Inferior parietal cortex (tissue), 1 donor: ENCODE measurements around the gene PFKFB1.
"Not testable (repeated sequence)": the region's sequence is repeated elsewhere in the genome, so short reads cannot be mapped to it uniquely, and the experiment has no call there.

Source experiments
- DNase-seq: peaks from one replicate; pipeline ENCODE4 v3.0.0-alpha.2; 2016; ENCODE audit errors: extremely low spot score

PFKFB1 gene

DNA sequence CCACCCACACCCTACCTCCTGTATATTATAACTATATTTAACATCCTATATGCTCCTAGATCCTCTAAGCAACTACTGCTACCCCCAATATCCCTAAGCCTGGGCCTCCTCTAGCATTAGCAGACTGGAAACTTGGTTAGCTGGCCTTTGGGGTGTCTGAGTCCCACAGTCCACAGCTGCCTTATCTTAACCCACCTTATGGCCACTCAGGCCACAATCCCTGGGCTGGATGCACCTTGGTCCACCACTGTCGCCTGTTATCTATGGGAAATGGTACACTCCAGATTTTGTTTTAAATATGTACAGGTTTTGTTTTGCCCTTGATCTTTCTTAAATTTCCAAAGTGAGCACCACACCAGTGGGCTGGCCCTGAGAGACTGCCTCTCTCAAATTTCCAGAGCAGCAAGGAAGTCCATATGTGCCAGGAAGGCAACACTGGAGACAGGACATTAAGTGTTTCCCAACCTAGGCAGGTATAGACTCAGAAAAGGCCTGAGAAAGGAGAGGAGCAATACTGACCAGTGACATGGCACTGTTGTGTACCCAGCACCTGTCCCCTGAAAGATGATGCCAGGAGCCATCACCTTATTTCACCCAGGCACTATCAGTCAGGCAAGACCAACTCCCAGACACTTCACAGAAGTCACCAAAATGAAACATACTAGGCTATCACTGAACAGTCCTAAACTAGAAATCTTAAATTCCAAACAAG, 921 bp downstream of the PFKFB1 start:
- no peak for DNase-seq

DNA sequence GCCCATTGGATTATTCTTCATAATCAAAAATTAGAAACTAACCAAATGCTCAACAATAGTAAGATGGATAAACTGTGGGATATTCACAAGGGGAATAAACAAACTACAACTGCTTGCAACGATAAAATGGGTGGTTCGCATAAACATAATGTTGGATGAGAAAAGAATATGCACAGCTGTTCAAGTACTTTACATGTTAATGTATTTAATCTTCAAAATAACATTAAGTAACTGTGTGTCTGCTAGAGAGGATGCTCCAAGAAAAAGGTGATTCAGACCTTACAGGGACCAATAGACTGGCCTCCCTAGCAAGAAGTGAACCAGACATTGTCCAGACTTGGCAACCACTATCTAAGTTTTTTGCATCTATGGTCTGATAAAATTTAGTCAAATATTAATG, 2.3 kb downstream of the PFKFB1 start:
- DNase-seq = no peak

DNA sequence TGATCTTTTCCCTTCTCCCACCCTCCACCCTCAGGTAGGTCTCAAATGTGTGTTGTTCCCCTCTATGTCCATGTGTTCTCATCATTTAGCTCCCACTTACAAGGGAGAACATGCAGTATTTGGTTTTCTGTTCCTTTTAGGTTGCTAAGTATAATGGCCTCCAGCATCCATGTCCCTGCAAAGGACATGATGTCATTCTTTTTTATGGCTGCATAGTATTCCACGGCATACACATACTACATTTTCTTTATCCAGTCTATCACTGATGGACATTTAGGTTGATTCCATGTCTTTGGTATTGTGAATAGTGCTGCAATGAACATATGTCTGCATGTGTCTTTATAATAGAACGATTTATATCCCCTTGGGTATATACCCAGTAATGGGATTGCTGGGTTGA, 10.7 kb downstream of the PFKFB1 start:
- not testable (repeated sequence) for DNase-seq

DNA sequence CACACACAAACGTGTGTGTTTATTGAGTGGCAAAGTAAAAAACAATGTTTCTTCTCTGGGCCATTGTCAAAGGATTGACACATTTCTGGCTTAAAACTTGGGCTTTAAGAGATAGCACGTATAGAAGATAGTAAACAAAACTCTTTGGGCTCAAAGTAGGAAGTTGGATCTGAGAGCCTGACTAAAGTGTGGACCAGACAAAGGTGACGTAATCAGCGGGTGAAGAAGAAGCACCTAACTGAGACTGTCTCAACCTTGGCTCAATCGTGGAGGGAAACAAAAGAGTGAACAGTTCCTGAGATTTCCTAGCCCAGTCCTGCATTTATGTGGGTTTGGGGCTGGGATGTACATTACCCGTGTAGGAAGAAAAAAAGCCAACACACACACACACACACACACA, 13.7 kb downstream of the PFKFB1 start:
- DNase-seq = no peak

DNA sequence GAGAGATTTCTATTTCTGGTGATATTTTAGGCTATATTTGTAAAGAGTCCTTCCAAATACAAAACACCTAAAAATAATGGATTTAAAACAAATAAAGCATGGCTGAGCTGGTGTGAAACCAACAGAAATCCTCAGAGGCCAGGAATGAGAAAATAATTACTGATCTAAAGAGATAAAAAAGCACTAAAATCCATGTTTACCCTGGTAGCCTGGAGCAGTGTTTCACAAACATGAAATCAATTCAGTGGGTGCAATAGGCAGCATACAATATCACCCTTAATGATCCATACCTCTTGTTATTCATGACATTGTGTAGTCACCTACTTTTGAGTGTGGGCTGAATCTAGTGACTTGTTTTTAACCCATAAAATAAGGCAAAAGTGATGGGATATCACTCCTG, 14.6 kb downstream of the PFKFB1 start:
- no peak for DNase-seq

DNA sequence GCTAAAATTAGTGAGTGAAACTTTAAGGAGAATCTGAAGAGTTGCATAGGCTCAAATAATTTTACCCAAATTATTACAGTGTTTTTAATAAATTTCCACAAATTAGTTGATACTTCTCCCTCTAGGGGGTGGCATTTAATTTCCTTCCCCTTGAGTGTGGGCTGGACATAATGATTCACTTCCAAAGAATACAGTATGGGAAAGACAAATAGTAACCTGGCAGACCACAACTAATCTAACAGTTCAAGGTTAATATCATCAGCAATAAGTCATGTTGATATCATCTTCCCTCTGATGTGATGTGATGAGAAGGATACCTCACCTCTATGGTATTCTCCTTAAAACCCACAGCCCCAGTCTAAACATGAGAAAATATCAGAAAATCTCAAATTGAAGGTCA, 15.5 kb downstream of the PFKFB1 start:
- no peak for DNase-seq

DNA sequence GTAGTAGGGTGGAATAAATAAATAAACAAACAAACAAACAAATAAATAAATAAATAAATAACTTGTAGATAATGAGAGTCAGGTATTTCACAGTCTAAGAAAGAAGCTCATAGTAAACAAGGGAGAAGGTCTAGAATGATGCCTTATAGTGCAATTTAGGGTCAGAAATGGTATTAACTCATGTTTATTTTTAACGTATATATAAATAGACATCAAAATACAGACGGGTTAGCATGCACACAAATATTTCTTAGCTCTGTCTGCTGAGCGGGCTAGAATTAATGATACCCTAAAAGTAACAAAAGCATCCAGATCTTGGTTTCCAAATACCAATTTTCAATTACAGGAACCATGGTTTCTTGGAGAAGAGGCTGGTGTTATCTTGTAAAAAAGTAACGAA, 16.6 kb downstream of the PFKFB1 start:
- no peak for DNase-seq

DNA sequence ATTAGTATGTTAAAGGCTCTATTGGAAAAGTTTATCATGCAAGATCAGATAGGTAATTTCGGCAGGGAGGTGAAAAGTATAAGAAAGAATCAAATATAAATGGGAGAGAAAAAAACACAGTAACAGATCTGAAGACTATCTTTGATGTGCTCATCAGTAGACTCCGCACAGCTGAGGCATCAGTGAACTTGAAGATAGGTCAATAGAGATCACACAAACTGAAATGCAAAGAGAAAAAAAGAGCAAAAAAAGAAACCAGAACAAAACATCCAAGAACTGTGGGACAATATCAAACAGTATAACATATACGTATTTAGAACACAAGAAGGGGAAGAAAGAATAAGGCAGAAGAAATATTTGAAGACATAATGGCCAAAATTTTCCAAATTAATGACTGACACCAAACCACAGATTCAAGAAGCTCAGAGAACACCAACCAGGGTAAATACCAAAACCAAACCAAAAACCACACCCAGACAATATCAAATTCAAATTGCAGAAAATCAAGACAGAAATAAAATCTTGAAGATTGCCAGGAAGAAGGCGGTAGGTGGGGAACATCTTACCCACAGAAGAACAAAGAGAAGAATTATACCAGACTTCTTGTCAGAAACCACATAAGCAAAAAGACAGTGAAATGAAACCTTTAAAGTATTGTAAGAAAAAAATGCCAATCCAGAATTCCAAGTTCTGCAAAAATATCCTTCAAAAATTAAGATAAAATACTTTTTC, 29.1 kb downstream of the PFKFB1 start:
- no peak for DNase-seq

DNA sequence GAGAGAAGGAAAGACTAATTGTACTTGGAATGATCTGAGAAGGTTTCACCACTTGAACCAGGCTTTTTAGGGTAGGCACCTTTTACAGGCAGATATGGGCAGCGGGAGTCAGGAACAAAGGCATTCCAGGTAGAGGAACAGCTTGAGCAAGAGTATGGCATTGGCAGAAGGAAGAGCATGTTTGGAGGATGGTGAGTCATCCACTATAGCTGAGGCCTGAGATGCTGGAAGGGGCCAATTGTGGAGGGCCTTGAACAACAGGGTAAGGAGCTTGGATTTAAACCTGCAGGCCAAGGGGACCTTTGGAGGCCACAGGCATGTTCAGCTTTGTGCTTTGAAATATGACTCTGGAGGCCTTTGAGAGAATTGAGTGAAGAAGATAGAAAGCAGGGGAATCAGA, 32.2 kb downstream of the PFKFB1 start:
- no peak for DNase-seq

DNA sequence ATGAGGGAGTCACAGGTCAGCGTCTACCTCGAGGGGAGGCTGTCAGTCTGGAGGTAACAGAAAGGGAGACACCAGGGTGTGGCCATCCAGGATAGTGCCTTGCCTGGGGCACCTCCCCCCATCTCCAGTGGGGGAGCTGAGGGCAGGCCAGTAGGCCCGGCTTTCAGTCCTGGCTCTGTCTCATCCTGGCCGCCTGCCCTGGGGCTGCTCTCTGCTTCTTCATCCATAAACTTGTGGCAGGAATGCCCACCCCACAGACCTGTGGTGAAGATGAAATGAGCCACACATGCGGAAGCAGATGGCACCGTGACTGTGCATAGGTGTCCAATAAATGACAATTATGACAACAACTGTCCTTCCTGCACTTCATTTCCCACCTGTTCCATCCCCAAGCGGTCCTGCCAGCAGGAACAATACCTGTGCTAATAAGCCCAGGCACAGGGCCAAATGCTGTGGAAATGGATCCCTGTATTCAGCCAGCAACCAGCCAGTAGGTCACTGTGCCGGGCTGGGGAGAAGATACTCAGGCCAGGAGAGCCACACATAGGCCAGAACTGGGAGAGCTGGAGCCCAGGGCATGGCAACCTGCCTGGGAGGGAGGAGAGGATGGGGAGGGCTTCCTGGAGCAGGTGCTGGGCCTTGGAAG, 43.1 kb downstream of the PFKFB1 start:
- DNase-seq = no peak

DNA sequence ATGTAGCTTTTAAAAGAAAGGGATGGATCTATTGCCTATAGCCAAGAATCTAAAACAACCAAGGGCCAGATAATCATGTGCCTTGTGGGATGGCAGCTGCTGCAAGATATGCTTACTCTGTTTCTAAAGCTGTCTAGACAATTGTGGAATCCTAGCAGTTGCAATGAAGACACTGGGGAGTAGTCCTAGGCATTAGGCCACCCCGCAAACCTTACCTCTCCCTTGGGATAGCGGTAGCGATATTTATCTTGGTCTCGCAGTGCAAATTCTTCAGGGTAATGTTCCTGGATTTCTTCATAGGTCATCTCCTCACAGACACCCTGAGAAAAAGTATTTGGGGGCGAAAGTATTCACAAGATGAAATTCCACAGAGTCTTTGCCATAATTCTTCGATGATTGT, 48.8 kb downstream of the PFKFB1 start:
- DNase-seq = no peak

DNA sequence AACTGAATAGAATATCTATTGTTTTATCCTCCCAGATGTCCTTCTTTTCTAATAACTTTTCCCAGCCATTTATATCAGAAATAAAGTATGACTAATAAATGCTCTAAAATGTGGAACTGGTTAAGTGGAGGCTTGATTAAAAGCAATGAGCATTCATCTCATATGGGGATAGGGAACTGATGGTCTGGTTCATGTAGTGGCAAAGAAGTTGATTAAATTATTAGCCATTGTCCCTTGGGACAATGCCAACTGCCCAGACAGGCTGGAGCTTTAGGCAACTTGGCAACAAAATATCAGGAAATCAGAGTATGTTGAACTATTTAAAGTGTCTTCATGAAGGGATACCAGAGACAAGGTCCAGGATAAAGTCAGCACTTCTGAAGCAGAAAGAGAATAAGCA, 49.2 kb downstream of the PFKFB1 start:
- DNase-seq = no peak

DNA sequence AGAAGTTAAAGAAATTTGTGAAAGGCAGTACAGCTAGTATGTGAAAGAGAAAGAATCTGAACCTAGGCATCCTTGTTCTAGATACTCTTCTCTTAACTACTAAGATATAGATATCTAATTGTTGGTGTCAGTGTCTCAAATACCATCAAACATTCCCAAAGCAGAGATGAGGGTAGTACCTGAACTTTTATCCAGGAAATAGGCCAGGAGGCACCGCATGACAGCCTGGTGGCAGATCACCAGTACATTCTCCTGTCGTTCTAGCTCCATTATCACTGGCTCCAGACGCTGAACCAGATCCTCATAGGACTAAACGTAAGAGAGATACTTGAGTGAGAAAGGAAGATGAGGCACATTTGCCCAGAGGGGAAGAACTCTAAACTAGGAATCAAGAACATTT, 56.6 kb downstream of the PFKFB1 start:
- no peak for DNase-seq

DNA sequence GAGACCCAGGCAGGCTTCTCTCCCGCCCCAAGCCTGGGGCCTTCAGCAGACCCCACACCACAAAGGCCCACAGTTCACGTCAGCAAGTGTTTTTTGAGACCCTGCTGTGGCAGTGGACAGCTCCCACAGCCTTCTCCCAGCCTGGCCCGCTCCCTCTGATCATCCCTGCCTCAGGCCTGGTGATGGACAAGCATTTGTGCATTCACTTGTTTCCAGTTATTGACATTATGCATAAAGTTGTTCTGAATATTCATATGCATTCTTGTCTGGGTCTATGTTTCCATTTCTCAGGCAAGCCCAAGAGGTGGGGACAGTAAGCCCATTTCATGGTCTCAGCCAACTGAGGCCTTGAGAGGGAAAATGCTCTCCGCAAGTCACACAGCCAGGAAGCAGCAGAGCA, 58.7 kb downstream of the PFKFB1 start:
- DNase-seq = no peak

DNA sequence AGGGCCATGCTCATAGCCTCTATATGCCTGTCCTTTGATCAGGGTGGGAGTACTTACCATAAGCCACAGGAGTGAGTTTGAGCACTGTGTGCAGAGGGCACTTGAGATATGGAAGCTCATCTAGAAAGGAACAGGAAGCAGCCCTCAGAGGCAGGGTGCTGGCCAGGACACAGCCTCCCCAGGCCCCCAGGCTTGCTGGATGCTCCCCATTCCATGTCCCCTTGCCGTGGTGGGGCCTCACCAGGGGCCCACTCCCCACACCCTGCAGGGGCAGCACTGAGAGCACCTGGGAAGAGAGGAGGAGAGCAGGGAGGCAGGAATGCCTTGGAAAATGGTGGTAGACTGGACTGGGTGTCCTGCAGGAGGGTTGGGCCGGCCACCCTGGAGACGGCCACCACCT, 59.1 kb downstream of the PFKFB1 start:
- DNase-seq = no peak

DNA sequence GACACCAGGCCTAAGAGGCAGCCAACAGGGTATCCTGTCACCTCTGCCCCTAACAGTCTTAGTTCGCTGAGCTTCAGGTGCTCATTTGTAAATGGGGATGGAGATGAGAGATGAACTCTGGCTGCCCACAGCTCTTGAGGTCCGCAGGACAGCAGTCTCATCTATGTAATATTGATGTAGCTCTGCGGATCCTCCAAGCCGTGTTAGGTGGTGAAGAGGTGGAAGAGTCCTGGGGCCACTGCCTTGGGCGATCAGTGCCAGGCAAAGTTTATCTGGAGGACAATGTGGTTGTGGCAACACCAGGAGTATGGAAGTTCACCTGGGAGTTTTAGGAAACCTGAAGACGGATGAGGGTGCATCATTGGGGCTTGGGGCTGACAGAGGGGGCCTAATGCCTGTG, 59.9 kb downstream of the PFKFB1 start:
- DNase-seq = no peak

DNA sequence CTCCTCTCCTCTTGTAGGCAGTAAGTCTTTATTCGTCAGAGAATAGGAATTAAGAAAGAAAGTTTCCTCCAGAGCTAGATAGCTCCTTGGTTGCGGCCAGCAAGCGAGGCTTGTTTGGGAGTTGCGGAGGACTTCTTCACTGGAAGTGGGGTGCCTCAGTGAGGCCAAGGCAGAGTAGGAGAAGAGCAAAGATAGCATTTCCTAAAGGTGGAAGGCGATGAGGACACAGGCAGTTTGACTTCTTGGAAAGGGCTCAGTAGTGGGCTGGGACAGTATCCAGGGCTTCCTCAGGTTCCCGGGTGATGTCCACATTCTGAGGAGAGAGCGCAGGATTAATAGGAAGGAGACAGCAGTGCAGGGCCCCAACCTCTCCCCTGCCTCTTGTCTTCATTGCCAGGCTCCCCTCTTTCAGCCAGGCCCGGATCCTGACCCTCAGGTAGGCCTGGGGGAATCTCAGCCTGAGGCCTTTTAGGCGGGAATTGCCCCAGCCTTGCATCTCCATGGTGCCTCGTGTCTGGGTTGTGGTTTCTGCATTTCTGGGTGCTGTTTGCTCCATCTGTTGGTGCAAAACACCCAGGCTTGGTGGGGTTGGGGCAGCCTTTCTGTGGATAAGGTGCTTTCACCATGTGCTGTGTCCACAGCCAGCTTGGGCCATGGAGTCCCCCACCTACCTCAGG, 60.7 kb downstream of the PFKFB1 start:
- DNase-seq = no peak

DNA sequence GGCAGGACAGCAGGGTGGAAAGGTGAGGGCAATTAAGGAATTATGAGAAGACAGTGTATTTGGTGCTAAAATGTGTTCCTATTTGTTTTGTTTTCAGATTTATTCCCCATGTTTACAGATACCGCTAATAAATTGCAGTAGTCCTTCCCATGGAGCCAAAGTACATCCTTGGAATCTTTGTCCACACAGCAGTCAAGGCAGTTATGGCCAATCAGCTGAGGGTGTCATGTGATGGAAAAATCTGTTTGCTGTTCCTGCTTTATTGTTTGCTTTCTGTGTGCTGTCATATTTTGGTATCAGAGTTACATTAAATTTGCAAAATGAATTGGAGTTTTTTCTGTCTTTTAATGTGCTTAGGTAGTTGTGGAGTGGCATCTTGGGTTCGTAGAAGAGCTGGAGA, 62.9 kb downstream of the PFKFB1 start:
- DNase-seq = no peak

DNA sequence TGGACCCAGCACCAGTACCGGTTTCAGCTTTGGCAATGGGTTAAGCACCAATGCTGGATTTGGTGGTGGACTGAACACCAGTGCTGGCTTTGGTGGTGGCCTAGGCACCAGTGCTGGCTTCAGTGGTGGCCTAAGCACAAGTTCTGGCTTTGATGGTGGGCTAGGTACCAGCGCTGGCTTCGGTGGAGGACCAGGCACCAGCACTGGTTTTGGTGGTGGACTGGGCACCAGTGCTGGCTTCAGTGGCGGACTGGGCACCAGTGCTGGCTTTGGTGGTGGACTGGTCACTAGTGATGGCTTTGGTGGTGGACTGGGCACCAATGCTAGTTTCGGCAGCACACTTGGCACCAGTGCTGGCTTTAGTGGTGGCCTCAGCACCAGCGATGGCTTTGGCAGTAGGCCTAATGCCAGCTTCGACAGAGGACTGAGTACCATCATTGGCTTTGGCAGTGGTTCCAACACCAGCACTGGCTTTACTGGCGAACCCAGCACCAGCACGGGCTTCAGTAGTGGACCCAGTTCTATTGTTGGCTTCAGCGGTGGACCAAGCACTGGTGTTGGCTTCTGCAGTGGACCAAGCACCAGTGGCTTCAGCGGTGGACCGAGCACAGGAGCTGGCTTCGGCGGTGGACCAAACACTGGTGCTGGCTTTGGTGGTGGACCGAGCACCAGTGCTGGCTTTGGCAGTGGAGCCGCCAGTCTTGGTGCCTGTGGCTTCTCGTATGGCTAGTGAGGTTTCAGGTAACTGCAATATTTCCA, 63.5 kb downstream of the PFKFB1 start:
- DNase-seq = no peak

DNA sequence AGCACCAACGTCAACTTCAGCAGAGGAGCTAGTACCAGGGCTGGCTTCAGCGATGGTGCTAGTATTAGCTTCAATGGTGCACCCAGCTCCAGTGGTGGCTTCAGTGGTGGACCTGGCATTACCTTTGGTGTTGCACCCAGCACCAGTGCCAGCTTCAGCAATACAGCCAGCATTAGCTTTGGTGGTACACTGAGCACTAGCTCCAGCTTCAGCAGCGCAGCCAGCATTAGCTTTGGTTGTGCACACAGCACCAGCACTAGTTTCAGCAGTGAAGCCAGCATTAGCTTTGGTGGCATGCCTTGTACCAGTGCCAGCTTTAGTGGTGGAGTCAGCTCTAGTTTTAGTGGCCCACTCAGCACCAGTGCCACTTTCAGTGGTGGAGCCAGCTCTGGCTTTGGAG, 65.1 kb downstream of the PFKFB1 start:
- no peak for DNase-seq

DNA sequence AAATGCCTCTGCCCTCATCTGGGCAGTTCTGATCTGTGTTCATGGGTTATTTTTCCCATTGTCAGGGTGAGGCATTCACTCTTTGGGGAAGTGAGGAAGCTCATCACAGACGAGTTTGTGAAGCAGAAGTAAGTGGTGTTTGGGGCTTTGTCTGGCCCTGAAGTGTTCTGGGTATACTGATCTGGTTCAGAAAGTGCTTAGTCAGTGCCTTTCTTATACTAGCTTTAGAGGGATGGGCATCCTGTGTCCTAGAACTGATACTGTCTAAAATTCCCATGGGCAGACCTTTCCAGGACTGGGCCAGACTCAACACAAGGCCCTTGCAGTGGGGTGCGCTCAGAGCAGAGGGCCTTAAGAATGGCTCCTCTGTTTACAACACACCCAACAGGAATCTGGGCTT, 67.0 kb downstream of the PFKFB1 start:
- DNase-seq = no peak

DNA sequence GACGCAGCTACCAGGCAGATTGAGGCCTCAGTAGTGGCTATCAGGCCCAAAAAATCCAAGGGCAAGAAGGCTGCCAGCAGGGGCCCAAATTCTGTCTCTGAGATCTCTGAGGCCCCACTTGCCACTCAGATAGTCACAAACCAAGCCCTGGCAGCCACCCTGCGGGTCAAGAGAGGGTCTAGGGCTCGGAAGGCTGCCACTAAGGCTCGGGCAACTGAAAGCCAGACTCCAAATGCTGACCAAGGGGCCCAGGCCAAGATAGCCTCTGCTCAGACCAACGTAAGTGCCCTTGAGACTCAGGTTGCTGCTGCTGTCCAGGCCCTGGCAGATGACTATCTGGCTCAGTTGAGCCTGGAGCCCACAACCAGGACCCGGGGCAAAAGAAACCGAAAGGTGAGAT, 70.6 kb downstream of the PFKFB1 start:
- no peak for DNase-seq
